ENCODE measurements around the gene RPUSD1.

Gene RPUSD1

GRCh38 chr16:798666-799065 is 10.5 kb upstream of the RPUSD1 start:
- no peak for DNase-seq

- DNase-seq: no peak
Observed at GRCh38 chr16:797686-798085, 9.5 kb upstream of the RPUSD1 start.

- DNase-seq: no peak
Observed at GRCh38 chr16:797120-797420, 8.9 kb upstream of the RPUSD1 start.

- DNase-seq: no peak
Observed at GRCh38 chr16:796296-797119, 8.3 kb upstream of the RPUSD1 start.

- peak; percentile 69 for DNase-seq
Observed at GRCh38 chr16:795580-796229, 7.5 kb upstream of the RPUSD1 start.

GRCh38 chr16:794853-795466 is 6.8 kb upstream of the RPUSD1 start:
- no peak for DNase-seq

- DNase-seq: no peak
Observed at GRCh38 chr16:794091-794822, 6.1 kb upstream of the RPUSD1 start.

GRCh38 chr16:793414-793813 is 5.2 kb upstream of the RPUSD1 start:
- DNase-seq: no peak

- no peak for DNase-seq
Observed at GRCh38 chr16:792221-792995, 4.2 kb upstream of the RPUSD1 start.

GRCh38 chr16:791131-791530 is 3.0 kb upstream of the RPUSD1 start:
- DNase-seq: no peak

- DNase-seq: no peak
Observed at GRCh38 chr16:790086-790485, 1.9 kb upstream of the RPUSD1 start.

- no peak for DNase-seq
Observed at GRCh38 chr16:789191-789850, 1.1 kb upstream of the RPUSD1 start.

- peak; percentile 82 for DNase-seq
Observed at GRCh38 chr16:788399-789126, 382 bp upstream of the RPUSD1 start, which contains the start of gene CHTF18. Gene CHTF18, plus strand, starts transcription at chr16:788620. Its CDS starts 65 bp downstream, at chr16:788685.

- no peak for DNase-seq
Observed at GRCh38 chr16:787321-787966, 737 bp downstream of the RPUSD1 start.

- no peak for DNase-seq
Observed at GRCh38 chr16:785563-786535, 2.3 kb downstream of the RPUSD1 start.

- DNase-seq: no peak
Observed at GRCh38 chr16:784431-784830, 3.8 kb downstream of the RPUSD1 start.

- DNase-seq: no peak
Observed at GRCh38 chr16:783404-784161, 4.6 kb downstream of the RPUSD1 start.

- no peak for DNase-seq
Observed at GRCh38 chr16:782766-783403, 5.3 kb downstream of the RPUSD1 start.

Data from NCI-H2029 (cell line).